B cell (primary cell): ENCODE results near the gene RNF38. TPM values are rescaled to one million over a fixed set of nuclear protein-coding genes. Genes with fewer than 3 reads are reported as not detected.

Experiments used
- ATAC-seq: fragments of 200-7000 bp; cut with Tn5 transposase; one replicate; pipeline ENCODE4 v1.10.0; 2021; ENCODE audit warnings: low read depth, mild to moderate bottlenecking, moderate number of reproducible peaks, moderate library complexity
- CTCF ChIA-PET: fragments of 350-600 bp; sonication (Branson Sonifier 250); formaldehyde crosslinking; loops from one replicate; lab custom pipeline; 2021; ENCODE audit warnings: antibody characterized with exemption, inconsistent platforms; lab: Charles Lee
- POLR2A ChIA-PET: fragments of 350-600 bp; sonication (Branson Sonifier 250); formaldehyde crosslinking; loops from one replicate; lab custom pipeline; 2021; ENCODE audit warnings: antibody characterized with exemption; lab: Charles Lee
- DNase-seq: peaks from one replicate; pipeline ENCODE4 v3.0.0; 2013
- H2AFZ ChIP-seq: 2 replicates; pipeline ENCODE4 v1.6.1; 2012; ENCODE audit warnings: mild to moderate bottlenecking, low read depth, low read length; ENCODE audit not compliant: insufficient read depth, poor library complexity, severe bottlenecking
- H3K27ac ChIP-seq, 2 donors: 1 replicate in 1 of 2; 2 replicates in 1 of 2; pipeline ENCODE4 v1.5.1; 2012 to 2013; ENCODE audit warnings: low read length in 2 of 2, mild to moderate bottlenecking in 2 of 2, moderate library complexity in 1 of 2
- H3K27me3 ChIP-seq, 4 experiments: fragments of 200-600 bp in 1 of 4; sonication (generic) in 1 of 4; replicated peaks in 1 of 4; 1 replicate in 2 of 4; 2 replicates in 2 of 4; pipeline versions ENCODE4 v1.6.1 to v1.7.0; 2013 to 2016; ENCODE audit warnings: low read length in 3 of 4, mild to moderate bottlenecking in 2 of 4, mixed read lengths in 1 of 4, moderate library complexity in 1 of 4; ENCODE audit not compliant: insufficient read depth in 4 of 4, control insufficient read depth in 3 of 4; ENCODE audit errors: control extremely low read depth in 1 of 4
- H3K36me3 ChIP-seq, 2 experiments: replicated peaks in 1 of 2; 1 replicate in 1 of 2; 2 replicates in 1 of 2; pipeline versions ENCODE4 v1.6.1 to v1.7.1; 2013; ENCODE audit warnings: low read length in 1 of 2; ENCODE audit not compliant: insufficient read depth in 2 of 2, control insufficient read depth in 1 of 2; ENCODE audit errors: control extremely low read depth in 1 of 2, extremely low read depth in 1 of 2
- H3K4me1 ChIP-seq, 2 donors: fragments of 200-600 bp in 1 of 2; sonication (generic) in 1 of 2; 1 replicate in 1 of 2; 2 replicates in 1 of 2; pipeline versions ENCODE4 v1.5.1 to v1.6.1; 2013 to 2017; ENCODE audit warnings: low read length in 2 of 2; ENCODE audit not compliant: control insufficient read depth in 2 of 2, insufficient read depth in 2 of 2
- H3K4me2 ChIP-seq: replicated peaks from 2 replicates; pipeline ENCODE3; 2012; ENCODE audit warnings: mild to moderate bottlenecking, low read depth, low read length; ENCODE audit not compliant: poor library complexity, severe bottlenecking
- H3K4me3 ChIP-seq, 5 experiments: fragments of 200-600 bp in 1 of 5; sonication (generic) in 1 of 5; 1 replicate in 3 of 5; 2 replicates in 2 of 5; pipeline versions ENCODE4 v1.5.1 to v1.7.0; 2011 to 2016; ENCODE audit warnings: low read length in 4 of 5, mild to moderate bottlenecking in 4 of 5, low read depth in 2 of 5, control low read depth in 1 of 5, moderate library complexity in 1 of 5; ENCODE audit not compliant: insufficient read depth in 1 of 5; ENCODE audit errors: control extremely low read depth in 1 of 5, extremely low read depth in 1 of 5
- H3K79me2 ChIP-seq: fragments of 200-600 bp; sonication (generic); one replicate; pipeline ENCODE4 v1.6.0; 2016; ENCODE audit warnings: low read length; ENCODE audit not compliant: control insufficient read depth, insufficient read depth
- H3K9ac ChIP-seq: fragments of 200-600 bp; sonication (generic); 2 replicates; pipeline ENCODE4 v1.6.1; 2017; ENCODE audit warnings: mild to moderate bottlenecking, low read length, moderate library complexity
- H3K9me3 ChIP-seq, 3 donors: one replicate each; pipeline versions ENCODE4 v1.6.1 to v1.7.1; 2013; ENCODE audit warnings: low read length in 2 of 3; ENCODE audit not compliant: control insufficient read depth in 2 of 3, insufficient read depth in 1 of 3; ENCODE audit errors: control extremely low read depth in 1 of 3
- H4K20me1 ChIP-seq: 2 replicates; pipeline ENCODE4 v1.6.0; 2012; ENCODE audit warnings: mild to moderate bottlenecking, low read length; ENCODE audit not compliant: insufficient read depth, control insufficient read depth, poor library complexity, severe bottlenecking
- H3K27ac Mint-ChIP-seq: one replicate; pipeline ENCODE4 v1.8.0; 2021; ENCODE audit warnings: mixed read lengths
- H3K27me3 Mint-ChIP-seq: one replicate; pipeline ENCODE4 v1.8.0; 2021; ENCODE audit warnings: mixed read lengths
- H3K4me1 Mint-ChIP-seq: one replicate; pipeline ENCODE4 v1.8.0; 2021; ENCODE audit warnings: mixed read lengths
- H3K4me3 Mint-ChIP-seq: one replicate; pipeline ENCODE4 v1.8.0; 2021; ENCODE audit warnings: mixed read lengths
- H3K9me3 Mint-ChIP-seq: one replicate; pipeline ENCODE4 v1.8.0; 2022; ENCODE audit warnings: mixed read lengths; ENCODE audit not compliant: insufficient read depth
- CTCF ChIP-seq: fragments of 200-600 bp; IDR thresholded peaks from one replicate; pipeline ENCODE4 v1.8.0; 2022; ENCODE audit warnings: antibody characterized with exemption, mild to moderate bottlenecking
- EZH2 ChIP-seq: IDR thresholded peaks from 2 replicates; pipeline ENCODE4 v1.6.1; 2012; ENCODE audit warnings: borderline replicate concordance, low read depth, mild to moderate bottlenecking, moderate library complexity, low read length; ENCODE audit not compliant: insufficient read depth, poor library complexity, severe bottlenecking
- WGBS: methylation state at CpG from one replicate; pipeline ENCODE4 v1.1.5; 2013; ENCODE audit warnings: missing lambda C conversion rate; ENCODE audit not compliant: insufficient coverage; 5-methylcytosine and 5-hydroxymethylcytosine counted together
- intact Hi-C: fragments of 100-400 bp; cut with micrococcal nuclease; formaldehyde crosslinking; loops from one replicate; pipeline ENCODE4 v1.10.0; 2022
- polyA plus RNA-seq: library from polyadenylated mRNA; depleted of rRNA; stranded (reverse); fragments of >200 nt; gene quantifications from 2 replicates; pipeline ENCODE4 v1.2.3, GENCODE V29; 2012
- total RNA-seq, 2 donors: library from RNA; stranded (reverse); fragments of 120-200 nt in 1 of 2; gene quantifications; 1 replicate in 1 of 2; 2 replicates in 1 of 2; pipeline versions ENCODE4 v1.2.3 to v1.2.4, GENCODE V29; 2013 to 2022

The RNF38 gene
- total and polyA plus RNA-seq, 2 donors (not counting 1 experiment from before 2014, with no cell fraction given), result 25.2 to 81.6 TPM

- no peaks in the 10 kb centered on the region for H3K9me3 Mint-ChIP-seq
- H3K4me3 ChIP-seq, result peak overlapping the region; percentile 72 to 90 (median 81)
- H3K4me2 ChIP-seq, result peak overlapping the region; percentile 84
- no peaks in the 10 kb centered on the region for H3K27me3 ChIP-seq
- peaks cover 72% of the 10 kb centered on the region for H3K79me2 ChIP-seq
- peaks cover 34% of the 10 kb centered on the region for H3K4me1 Mint-ChIP-seq
- POLR2A ChIA-PET, result interaction anchor here (0.5 to 1.9 kb wide), 6 partner anchors 18 to 1394 kb away, joined by 3 to 8 read pairs (median 4); no protein-coding TSS in a partner anchor
- DNase-seq, result peak; percentile 97
- no peaks in the 10 kb centered on the region for H3K27me3 Mint-ChIP-seq
- peak overlapping the region; percentile 99 for H3K9ac ChIP-seq
- WGBS, result under 1% methylated on average over 104 of the region's 111 CpGs
- TF ChIP-seq EZH2 (no peak), CTCF (no peak)
- H3K4me3 Mint-ChIP-seq, result peak overlapping the region; percentile 88
- H3K27ac ChIP-seq, result peak overlapping the region; percentile 94 to 98
- peaks cover 18 to 21% of the 10 kb centered on the region in 2 donors for H3K4me1 ChIP-seq
- H3K36me3 ChIP-seq, result peaks cover 0 to 1% of the 10 kb centered on the region in 2 experiments
- H3K27ac Mint-ChIP-seq, result peak overlapping the region; percentile 93
- no peaks in the 10 kb centered on the region for H3K9me3 ChIP-seq
- ATAC-seq, result peak; percentile 79
- intact Hi-C loops, result loop anchor here (1.0 to 10.0 kb wide), 7 partner anchors 87 to 594 kb away; partner anchors contain the start of genes CLTA, GNE and MELK
- CTCF ChIA-PET, result interaction anchor here (11.7 kb wide), 1 partner anchor 155 kb away, joined by 456 read pairs; no protein-coding TSS in a partner anchor
- H2AFZ ChIP-seq, result peak overlapping the region; percentile 77
- H4K20me1 ChIP-seq, result peaks cover 19% of the 10 kb centered on the region
Observed at GRCh38 chr9:36400332-36401163, 479 bp upstream of the RNF38 start.

GRCh38 chr9:36398745-36399144 lies 1.3 kb downstream of the RNF38 start:
- no peak for DNase-seq
- Histone ChIP-seq H3K9me3 (no peaks in the 10 kb centered on the region), H3K4me2 (peak overlapping the region; percentile 84), H4K20me1 (peaks cover 37% of the 10 kb centered on the region), H2AFZ (no peak overlapping the region), H3K27me3 (no peaks in the 10 kb centered on the region), H3K27ac (peak overlapping the region in 1 of 2 donors; percentile 98), H3K4me1 (peaks cover 18 to 21% of the 10 kb centered on the region in 2 donors), H3K36me3 (peaks cover 0 to 4% of the 10 kb centered on the region in 2 experiments), H3K9ac (no peak overlapping the region), H3K4me3 (no peak overlapping the region), H3K79me2 (peaks cover 74% of the 10 kb centered on the region)
- no peak for ATAC-seq
- no peaks in the 10 kb centered on the region for H3K27me3 Mint-ChIP-seq
- peak overlapping the region; percentile 36 for H3K4me3 Mint-ChIP-seq
- intact Hi-C loops, result no loop called here
- ChIA-PET CTCF (interaction anchor here (11.7 kb wide), 1 partner anchor 156 kb away, joined by 456 read pairs; no protein-coding TSS in a partner anchor), POLR2A (no interaction called here)
- no peaks in the 10 kb centered on the region for H3K9me3 Mint-ChIP-seq
- TF ChIP-seq EZH2, result no peak
- no peak for TF ChIP-seq CTCF
- peak overlapping the region; percentile 81 for H3K27ac Mint-ChIP-seq
- peaks cover 41% of the 10 kb centered on the region for H3K4me1 Mint-ChIP-seq
